ENCODE measurements around the gene CARMIL1.
"Not testable (repeated sequence)": the region's sequence is repeated elsewhere in the genome, so short reads cannot be mapped to it uniquely, and the experiment has no call there.

CARMIL1 gene

GRCh38 chr6:25371037-25371347, 91.8 kb downstream of the CARMIL1 start:
- DNase-seq: no peak

- DNase-seq: no peak
Measured at GRCh38 chr6:25375125-25375524, 96.0 kb downstream of the CARMIL1 start.

- no peak for DNase-seq
Measured at GRCh38 chr6:25377664-25378063, 98.5 kb downstream of the CARMIL1 start.

GRCh38 chr6:25381077-25381476, 101.9 kb downstream of the CARMIL1 start:
- DNase-seq: no peak

- not testable (repeated sequence) for DNase-seq
Measured at GRCh38 chr6:25382476-25382875, 103.3 kb downstream of the CARMIL1 start.

- DNase-seq: no peak
Measured at GRCh38 chr6:25384234-25384633, 105.1 kb downstream of the CARMIL1 start.

- no peak for DNase-seq
Measured at GRCh38 chr6:25384967-25385366, 105.8 kb downstream of the CARMIL1 start.

GRCh38 chr6:25387483-25387882, 108.3 kb downstream of the CARMIL1 start:
- DNase-seq: no peak

- no peak for DNase-seq
Measured at GRCh38 chr6:25387911-25388310, 108.7 kb downstream of the CARMIL1 start.

- no peak for DNase-seq
Measured at GRCh38 chr6:25388776-25389175, 109.6 kb downstream of the CARMIL1 start.

- no peak for DNase-seq
Measured at GRCh38 chr6:25389471-25389870, 110.3 kb downstream of the CARMIL1 start.

GRCh38 chr6:25392372-25392771, 113.2 kb downstream of the CARMIL1 start:
- DNase-seq: no peak

GRCh38 chr6:25395731-25396130, 116.6 kb downstream of the CARMIL1 start:
- no peak for DNase-seq

GRCh38 chr6:25397406-25397805, 118.2 kb downstream of the CARMIL1 start:
- DNase-seq: no peak

GRCh38 chr6:25399885-25400284, 120.7 kb downstream of the CARMIL1 start:
- no peak for DNase-seq

- no peak for DNase-seq
Measured at GRCh38 chr6:25401711-25402110, 122.5 kb downstream of the CARMIL1 start.

- no peak for DNase-seq
Measured at GRCh38 chr6:25402125-25402524, 123.0 kb downstream of the CARMIL1 start.

GRCh38 chr6:25403150-25403549, 124.0 kb downstream of the CARMIL1 start:
- DNase-seq: no peak

- DNase-seq: no peak
Measured at GRCh38 chr6:25404091-25404490, 124.9 kb downstream of the CARMIL1 start.

- peak in 5 of 6 experiments; percentile 11 to 81 (median 66) for DNase-seq
Measured at GRCh38 chr6:25404693-25405169, 125.6 kb downstream of the CARMIL1 start.

GRCh38 chr6:25405442-25405841, 126.3 kb downstream of the CARMIL1 start:
- peak in 1 of 6 experiments; percentile 9 for DNase-seq

- no peak for DNase-seq
Measured at GRCh38 chr6:25407431-25407830, 128.3 kb downstream of the CARMIL1 start.

GRCh38 chr6:25410102-25410501, 130.9 kb downstream of the CARMIL1 start:
- DNase-seq: peak in 3 of 6 experiments; percentile 3 to 43 (median 19)

- DNase-seq: no peak
Measured at GRCh38 chr6:25411316-25411950, 132.3 kb downstream of the CARMIL1 start.

- no peak for DNase-seq
Measured at GRCh38 chr6:25413207-25413905, 134.2 kb downstream of the CARMIL1 start.

All from stimulated activated naive CD4-positive, alpha-beta T cell (primary cell).